Smooth muscle cell (in vitro differentiated cells): Measurements from ENCODE around the gene TMCO6. TPM values are rescaled to one million over a fixed set of nuclear protein-coding genes. Genes with fewer than 3 reads are reported as not detected.
"Not testable (repeated sequence)": the region's sequence is repeated elsewhere in the genome, so short reads cannot be mapped to it uniquely, and the experiment has no call there.

Experiments used
- DNase-seq: peaks from one replicate; lab custom pipeline; 2025; ENCODE audit not compliant: unreplicated experiment; lab: John Stamatoyannopoulos, UW
- H2AFZ ChIP-seq: fragments of 200-600 bp; sonication (generic); 2 replicates; pipeline ENCODE4 v1.6.0; 2016; ENCODE audit warnings: antibody characterized with exemption, low read depth, mild to moderate bottlenecking
- H3F3A ChIP-seq: fragments of 200-600 bp; sonication (generic); 2 replicates; pipeline ENCODE4 v1.6.0; 2017; ENCODE audit warnings: antibody characterized with exemption, low read depth
- H3K27ac ChIP-seq: fragments of 200-600 bp; sonication (generic); 2 replicates; pipeline ENCODE4 v1.5.1; 2016; ENCODE audit warnings: low read depth, mild to moderate bottlenecking
- H3K27me3 ChIP-seq: fragments of 200-600 bp; sonication (generic); 2 replicates; pipeline ENCODE4 v1.6.1; 2016; ENCODE audit warnings: low read depth, mild to moderate bottlenecking
- H3K36me3 ChIP-seq: fragments of 200-600 bp; sonication (generic); 2 replicates; pipeline ENCODE4 v1.5.1; 2016; ENCODE audit warnings: low read depth
- H3K4me1 ChIP-seq: fragments of 200-600 bp; sonication (generic); 2 replicates; pipeline ENCODE4 v1.5.1; 2016; ENCODE audit warnings: low read depth
- H3K4me2 ChIP-seq: fragments of 200-600 bp; sonication (generic); 2 replicates; pipeline ENCODE4 v1.6.0; 2016; ENCODE audit warnings: mild to moderate bottlenecking
- H3K4me3 ChIP-seq: fragments of 200-600 bp; sonication (generic); 2 replicates; pipeline ENCODE4 v1.5.1; 2016; ENCODE audit warnings: mild to moderate bottlenecking
- H3K79me2 ChIP-seq: fragments of 200-600 bp; sonication (generic); 2 replicates; pipeline ENCODE4 v1.6.0; 2016; ENCODE audit warnings: low read depth, mild to moderate bottlenecking
- H3K9ac ChIP-seq: fragments of 200-600 bp; sonication (generic); 2 replicates; pipeline ENCODE4 v1.6.0; 2016; ENCODE audit warnings: low read depth
- H3K9me3 ChIP-seq: fragments of 200-600 bp; sonication (generic); replicated peaks from 2 replicates; pipeline ENCODE4 v1.5.1; 2016; ENCODE audit warnings: low read depth
- H4K20me1 ChIP-seq: fragments of 200-600 bp; sonication (generic); 2 replicates; pipeline ENCODE4 v1.6.0; 2016; ENCODE audit warnings: low read depth
- CTCF ChIP-seq: fragments of 200-600 bp; sonication (generic); IDR thresholded peaks from 2 replicates; pipeline ENCODE4 v1.5.1; 2017; ENCODE audit warnings: borderline replicate concordance, mild to moderate bottlenecking, antibody characterized with exemption; ENCODE audit not compliant: insufficient read depth, poor library complexity, severe bottlenecking
- WGBS: methylation state at CpG from one replicate; pipeline ENCODE4 v1.1.7; 2016; ENCODE audit warnings: low lambda C conversion rate; 5-methylcytosine and 5-hydroxymethylcytosine counted together
- polyA plus RNA-seq: library from polyadenylated mRNA; unstranded; fragments of >200 nt; fragmentation: Nextera tagmentation; extraction: Ambion mirVana; gene quantifications from 2 replicates; pipeline ENCODE4 v1.2.1, GENCODE V29; 2016
- total RNA-seq: library from RNA; depleted of rRNA; stranded (reverse); fragments of >200 nt; gene quantifications from 2 replicates; pipeline ENCODE4 v1.2.3, GENCODE V29; 2014

The TMCO6 gene
- total and polyA plus RNA-seq, 2 experiments from 2014 or later = 5.9 to 11.4 TPM

DNA sequence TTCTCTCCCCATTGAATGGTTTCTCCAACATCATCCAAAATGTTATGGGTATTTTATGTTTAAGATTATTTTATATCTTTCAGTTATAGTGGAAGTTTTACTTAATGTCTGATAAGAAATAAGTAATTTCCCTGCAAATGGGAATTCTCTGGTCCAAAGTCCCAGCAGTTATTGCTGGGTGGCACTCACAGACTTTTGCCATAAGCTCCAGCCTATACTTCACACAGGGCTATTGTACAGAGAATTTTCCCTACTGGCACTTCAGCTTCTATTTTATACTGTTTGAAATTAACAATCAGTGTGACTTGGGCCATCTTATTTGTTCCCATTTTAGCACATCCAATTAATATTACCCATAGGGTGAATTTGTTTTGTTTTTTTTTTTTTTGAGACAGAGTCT is 39.2 kb upstream of the TMCO6 start:
- Histone ChIP-seq H3K9me3 (no peaks in the 10 kb centered on the region), H3K9ac (no peak overlapping the region), H3K4me1 (no peaks in the 10 kb centered on the region), H3K79me2 (no peaks in the 10 kb centered on the region), H3K27ac (no peak overlapping the region), H4K20me1 (no peaks in the 10 kb centered on the region), H3F3A (no peaks in the 10 kb centered on the region), H2AFZ (no peak overlapping the region), H3K4me2 (no peak overlapping the region), H3K36me3 (no peaks in the 10 kb centered on the region), H3K4me3 (no peak overlapping the region), H3K27me3 (no peaks in the 10 kb centered on the region)
- TF ChIP-seq CTCF = no peak
- no peak for DNase-seq

GRCh38 chr5:140602147-140602546 is 37.1 kb upstream of the TMCO6 start:
- no peak overlapping the region for H3K9ac ChIP-seq
- no peaks in the 10 kb centered on the region for H3K4me1 ChIP-seq
- no peak for DNase-seq
- no peaks in the 10 kb centered on the region for H4K20me1 ChIP-seq
- H3K79me2 ChIP-seq = no peaks in the 10 kb centered on the region
- H3K4me2 ChIP-seq = no peak overlapping the region
- no peaks in the 10 kb centered on the region for H3K27me3 ChIP-seq
- 83% methylated on average over 4 of the region's 4 CpGs for WGBS
- H3K27ac ChIP-seq = no peak overlapping the region
- no peak for TF ChIP-seq CTCF
- no peaks in the 10 kb centered on the region for H3K36me3 ChIP-seq
- H3K4me3 ChIP-seq = no peak overlapping the region
- no peaks in the 10 kb centered on the region for H3F3A ChIP-seq
- H2AFZ ChIP-seq = no peak overlapping the region
- H3K9me3 ChIP-seq = no peaks in the 10 kb centered on the region

DNA sequence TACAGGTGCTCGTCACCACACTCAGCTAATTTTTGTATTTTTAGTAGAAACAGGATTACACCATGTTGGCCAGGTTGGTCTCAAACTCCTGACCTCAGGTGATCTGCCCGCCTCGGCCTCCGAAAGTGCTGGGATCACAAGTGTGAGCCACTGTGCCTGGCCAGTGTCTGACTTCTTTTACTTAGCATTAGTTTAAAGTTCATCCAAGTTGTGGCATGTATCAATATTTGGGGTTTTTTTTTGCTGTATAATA is 35.9 kb upstream of the TMCO6 start:
- H3K27me3 ChIP-seq, H3K4me3 ChIP-seq, H4K20me1 ChIP-seq, H3K79me2 ChIP-seq, H3K9me3 ChIP-seq, H3F3A ChIP-seq, H3K36me3 ChIP-seq, H3K4me2 ChIP-seq, DNase-seq, H2AFZ ChIP-seq, H3K27ac ChIP-seq, H3K9ac ChIP-seq, H3K4me1 ChIP-seq: not testable (repeated sequence)
- 95% methylated on average over 4 of the region's 4 CpGs for WGBS

DNA sequence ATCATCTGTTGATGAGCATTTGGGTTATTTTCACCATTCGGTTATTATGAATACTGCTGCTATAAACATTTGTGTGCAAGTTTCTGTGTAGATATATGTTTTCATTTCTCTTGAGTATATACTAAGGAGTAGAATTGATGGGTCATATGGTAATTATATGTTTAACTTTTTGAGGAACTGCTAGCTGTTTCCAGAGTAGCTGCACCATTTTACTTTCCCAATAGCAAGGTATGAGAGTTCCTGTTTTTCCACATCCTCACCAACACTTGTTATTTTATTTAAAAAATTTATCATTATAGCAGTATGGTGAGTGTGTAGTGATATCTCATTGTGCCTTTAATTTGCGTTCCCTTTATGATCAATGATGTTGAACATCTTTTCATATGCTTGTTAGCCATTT is 35.5 kb upstream of the TMCO6 start:
- H3K4me1 ChIP-seq = no peaks in the 10 kb centered on the region
- 92% methylated on average over 2 of the region's 2 CpGs for WGBS

More for the DNA sequence above, 35.5 kb upstream of the TMCO6 start:
- Histone ChIP-seq H3K4me2 (no peak overlapping the region), H3K9ac (no peak overlapping the region), H2AFZ (no peak overlapping the region), H3K9me3 (no peaks in the 10 kb centered on the region), H3K27me3 (no peaks in the 10 kb centered on the region), H3F3A (no peaks in the 10 kb centered on the region), H3K27ac (no peak overlapping the region), H3K79me2 (no peaks in the 10 kb centered on the region), H4K20me1 (no peaks in the 10 kb centered on the region), H3K4me3 (no peak overlapping the region), H3K36me3 (no peaks in the 10 kb centered on the region)
- TF ChIP-seq CTCF = no peak
- DNase-seq = no peak
